ENCODE results near the gene RCN1.

Gene RCN1

DNA sequence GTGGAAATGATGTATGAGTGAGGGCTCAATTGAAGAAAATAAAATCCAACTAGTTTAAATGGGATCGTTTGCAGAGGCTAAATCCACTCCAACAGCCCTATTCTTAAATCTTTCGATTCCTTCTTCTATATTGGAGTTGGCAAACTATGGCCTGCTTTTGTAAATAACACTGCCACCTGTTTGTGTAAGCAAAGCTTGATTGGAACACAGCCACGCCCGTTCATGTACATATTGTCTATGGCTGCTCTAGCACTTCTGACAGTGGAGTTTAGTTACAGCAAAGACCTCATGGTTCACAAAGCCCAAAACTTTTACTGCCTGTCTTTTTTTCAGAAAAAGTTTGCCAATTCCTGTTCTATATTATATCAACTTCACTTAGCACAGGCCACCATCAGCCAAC is 40.6 kb upstream of the RCN1 start:
- Histone ChIP-seq H3K79me2 (ENCODE audit: low read length) (no peaks in the 10 kb centered on the region), H3K27me3 (ENCODE audit: low read depth, low read length) (peaks cover 31% of the 10 kb centered on the region), H3K9me3 (ENCODE audit: insufficient read depth, low read length) (no peaks in the 10 kb centered on the region), H3K9ac (ENCODE audit: low read length) (no peak overlapping the region), H3K4me2 (ENCODE audit: low read length) (no peak overlapping the region), H2AFZ (ENCODE audit: low read depth, low read length) (no peak overlapping the region), H3K36me3 (replicated peaks; ENCODE audit: low read depth, low read length) (no peaks in the 10 kb centered on the region), H3K4me3 (ENCODE audit: low read length) (no peak overlapping the region), H3K4me1 (ENCODE audit: low read length) (0 out of 2 replicates have a peak, but pooled peaks cover 4% of the 10 kb centered on the region), H3K27ac (ENCODE audit: low read length) (no peak overlapping the region), H4K20me1 (ENCODE audit: insufficient read depth, low read length) (no peaks in the 10 kb centered on the region)
- TF ChIP-seq CTCF (IDR thresholded peaks at IDR 0.05; ENCODE audit: low read depth, low read length): no peak
- TF ChIP-seq EZH2phosphoT487 (IDR thresholded peaks at IDR 0.05; ENCODE audit: low read depth): no peak

DNA sequence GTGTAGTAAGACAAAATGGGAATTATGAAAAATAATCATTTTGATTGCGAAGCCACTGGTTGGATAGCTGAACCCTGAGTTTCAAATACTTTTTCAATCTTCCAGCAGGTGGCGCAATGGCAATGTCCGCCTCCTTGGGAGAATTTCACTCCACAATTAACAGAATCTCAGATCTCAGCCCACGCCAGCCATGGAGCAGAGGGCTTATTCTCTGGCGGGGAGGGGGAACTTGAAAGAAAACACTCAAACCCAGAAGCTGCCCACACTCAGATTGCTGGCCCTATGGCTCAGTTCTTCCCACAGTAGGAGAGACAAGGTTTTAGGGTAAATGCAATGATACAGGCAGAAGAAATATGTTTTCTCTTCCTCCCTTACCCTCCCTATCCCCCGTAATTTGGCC is 38.7 kb upstream of the RCN1 start:
- Histone ChIP-seq H3K36me3 (replicated peaks; ENCODE audit: low read depth, low read length) (no peaks in the 10 kb centered on the region), H3K9ac (ENCODE audit: low read length) (no peak overlapping the region), H4K20me1 (ENCODE audit: insufficient read depth, low read length) (no peaks in the 10 kb centered on the region), H3K4me2 (ENCODE audit: low read length) (peak overlapping the region; percentile 39), H3K27me3 (ENCODE audit: low read depth, low read length) (peaks cover 22% of the 10 kb centered on the region), H2AFZ (ENCODE audit: low read depth, low read length) (no peak overlapping the region), H3K4me3 (ENCODE audit: low read length) (no peak overlapping the region), H3K79me2 (ENCODE audit: low read length) (no peaks in the 10 kb centered on the region), H3K27ac (ENCODE audit: low read length) (no peak overlapping the region), H3K9me3 (ENCODE audit: insufficient read depth, low read length) (no peaks in the 10 kb centered on the region), H3K4me1 (ENCODE audit: low read length) (0 out of 2 replicates have a peak, but pooled peaks cover 4% of the 10 kb centered on the region)
- TF ChIP-seq EZH2phosphoT487 (IDR thresholded peaks at IDR 0.05; ENCODE audit: low read depth) (no peak), CTCF (IDR thresholded peaks at IDR 0.05; ENCODE audit: low read depth, low read length) (peak; percentile 83)

- H3K4me2 ChIP-seq (ENCODE audit: low read length): no peak overlapping the region
- H3K9ac ChIP-seq (ENCODE audit: low read length): no peak overlapping the region
- no peak overlapping the region for H3K27ac ChIP-seq (ENCODE audit: low read length)
- H3K9me3 ChIP-seq (ENCODE audit: insufficient read depth, low read length): no peaks in the 10 kb centered on the region
- peaks cover 25% of the 10 kb centered on the region for H3K27me3 ChIP-seq (ENCODE audit: low read depth, low read length)
- no peaks in the 10 kb centered on the region for H3K79me2 ChIP-seq (ENCODE audit: low read length)
- no peak overlapping the region for H2AFZ ChIP-seq (ENCODE audit: low read depth, low read length)
- H3K4me1 ChIP-seq (ENCODE audit: low read length): 0 out of 2 replicates have a peak, but pooled peaks cover 4% of the 10 kb centered on the region
- no peaks in the 10 kb centered on the region for H3K36me3 ChIP-seq (replicated peaks; ENCODE audit: low read depth, low read length)
- no peaks in the 10 kb centered on the region for H4K20me1 ChIP-seq (ENCODE audit: insufficient read depth, low read length)
- no peak for TF ChIP-seq EZH2phosphoT487 (IDR thresholded peaks at IDR 0.05; ENCODE audit: low read depth)
- no peak for TF ChIP-seq CTCF (IDR thresholded peaks at IDR 0.05; ENCODE audit: low read depth, low read length)
- H3K4me3 ChIP-seq (ENCODE audit: low read length): no peak overlapping the region
These were observed 37.6 kb upstream of the RCN1 start for GRCh38 chr11:32053151-32053888.

- Histone ChIP-seq H4K20me1 (ENCODE audit: insufficient read depth, low read length) (no peaks in the 10 kb centered on the region), H3K4me3 (ENCODE audit: low read length) (no peak overlapping the region), H3K4me2 (ENCODE audit: low read length) (no peak overlapping the region), H3K27ac (ENCODE audit: low read length) (no peak overlapping the region), H3K79me2 (ENCODE audit: low read length) (no peaks in the 10 kb centered on the region), H3K9ac (ENCODE audit: low read length) (no peak overlapping the region), H3K27me3 (ENCODE audit: low read depth, low read length) (peaks cover 24% of the 10 kb centered on the region), H3K9me3 (ENCODE audit: insufficient read depth, low read length) (no peaks in the 10 kb centered on the region), H3K36me3 (replicated peaks; ENCODE audit: low read depth, low read length) (no peaks in the 10 kb centered on the region), H3K4me1 (ENCODE audit: low read length) (0 out of 2 replicates have a peak, but pooled peaks cover 4% of the 10 kb centered on the region), H2AFZ (ENCODE audit: low read depth, low read length) (no peak overlapping the region)
- TF ChIP-seq EZH2phosphoT487 (IDR thresholded peaks at IDR 0.05; ENCODE audit: low read depth) (no peak), CTCF (IDR thresholded peaks at IDR 0.05; ENCODE audit: low read depth, low read length) (no peak)
These were observed 35.0 kb upstream of the RCN1 start for GRCh38 chr11:32055861-32056260.

Data from OCI-LY3 (cell line).